Measurements from ENCODE around the gene PADI1. TPM values are rescaled to one million over a fixed set of nuclear protein-coding genes. Genes with fewer than 3 reads are reported as not detected.

The PADI1 gene
- polyA plus RNA-seq, 2 of the 4 experiments (the other 2 are of a cell fraction), result 1.4 to 2.0 TPM

GRCh38 chr1:17233675-17234320 is 28.9 kb downstream of the PADI1 start (continued):
- TF ChIP-seq BHLHE40 (IDR thresholded peaks at IDR 0.05; ENCODE audit: low read depth, low read length), result no peak
- TF ChIP-seq BCL3 (IDR thresholded peaks at IDR 0.05), result peak; percentile 22; the same call in 2 of the 3 replicates
- TF ChIP-seq, protein P1, sequence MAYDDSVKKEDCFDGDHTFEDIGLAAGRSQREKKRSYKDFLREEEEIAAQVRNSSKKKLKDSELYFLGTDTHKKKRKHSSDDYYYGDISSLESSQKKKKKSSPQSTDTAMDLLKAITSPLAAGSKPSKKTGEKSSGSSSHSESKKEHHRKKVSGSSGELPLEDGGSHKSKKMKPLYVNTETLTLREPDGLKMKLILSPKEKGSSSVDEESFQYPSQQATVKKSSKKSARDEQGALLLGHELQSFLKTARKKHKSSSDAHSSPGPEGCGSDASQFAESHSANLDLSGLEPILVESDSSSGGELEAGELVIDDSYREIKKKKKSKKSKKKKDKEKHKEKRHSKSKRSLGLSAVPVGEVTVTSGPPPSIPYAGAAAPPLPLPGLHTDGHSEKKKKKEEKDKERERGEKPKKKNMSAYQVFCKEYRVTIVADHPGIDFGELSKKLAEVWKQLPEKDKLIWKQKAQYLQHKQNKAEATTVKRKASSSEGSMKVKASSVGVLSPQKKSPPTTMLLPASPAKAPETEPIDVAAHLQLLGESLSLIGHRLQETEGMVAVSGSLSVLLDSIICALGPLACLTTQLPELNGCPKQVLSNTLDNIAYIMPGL (CRISPR knock-in tag; IDR thresholded peaks at IDR 0.05; ENCODE audit: borderline replicate concordance), result no peak
- no peak for TF ChIP-seq MAZ (IDR thresholded peaks at IDR 0.05; ENCODE audit: borderline replicate concordance, low read depth, low read length)
- no peak for TF ChIP-seq NPAS2 (CRISPR knock-in tag; IDR thresholded peaks at IDR 0.05; ENCODE audit: borderline replicate concordance)
- no peak for TF ChIP-seq ZSCAN20 (CRISPR knock-in tag; IDR thresholded peaks at IDR 0.05)
- TF ChIP-seq ATOH8 (CRISPR knock-in tag; IDR thresholded peaks at IDR 0.05; ENCODE audit: low read depth), result 0 out of 2 replicates have a peak, but pooled peaks have one; percentile 24
- TF ChIP-seq NFE2L2 (conservative IDR thresholded peaks at IDR 0.05; ENCODE audit: low read length), result no peak
- TF ChIP-seq ZFP36 (IDR thresholded peaks at IDR 0.05; ENCODE audit: borderline replicate concordance, partially characterized antibody), result no peak
- no peak for TF ChIP-seq HOXB13 (CRISPR knock-in tag; IDR thresholded peaks at IDR 0.05; ENCODE audit: low read depth)
- no peak for TF ChIP-seq NR3C1 (IDR thresholded peaks at IDR 0.05)
- no peak for TF ChIP-seq EHMT2 (IDR thresholded peaks at IDR 0.05; ENCODE audit: low read depth)
- TF ChIP-seq HOXA7 (CRISPR knock-in tag; IDR thresholded peaks at IDR 0.05), result 0 out of 2 replicates have a peak, but pooled peaks have one; percentile 22
- TF ChIP-seq SMC3 (IDR thresholded peaks at IDR 0.05), result peak; percentile 47; the same call in 2 of the 3 replicates
- TF ChIP-seq, protein P2, sequence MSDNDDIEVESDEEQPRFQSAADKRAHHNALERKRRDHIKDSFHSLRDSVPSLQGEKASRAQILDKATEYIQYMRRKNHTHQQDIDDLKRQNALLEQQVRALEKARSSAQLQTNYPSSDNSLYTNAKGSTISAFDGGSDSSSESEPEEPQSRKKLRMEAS (IDR thresholded peaks at IDR 0.05), result peak; percentile 96
- TF ChIP-seq, protein P3, sequence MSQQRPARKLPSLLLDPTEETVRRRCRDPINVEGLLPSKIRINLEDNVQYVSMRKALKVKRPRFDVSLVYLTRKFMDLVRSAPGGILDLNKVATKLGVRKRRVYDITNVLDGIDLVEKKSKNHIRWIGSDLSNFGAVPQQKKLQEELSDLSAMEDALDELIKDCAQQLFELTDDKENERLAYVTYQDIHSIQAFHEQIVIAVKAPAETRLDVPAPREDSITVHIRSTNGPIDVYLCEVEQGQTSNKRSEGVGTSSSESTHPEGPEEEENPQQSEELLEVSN (IDR thresholded peaks at IDR 0.05; ENCODE audit: borderline replicate concordance, low read depth), result peak; percentile 41; the same call in 1 of the 2 replicates
- TF ChIP-seq CBX2 (IDR thresholded peaks at IDR 0.05; ENCODE audit: borderline replicate concordance, low read depth), result no peak
- no peak for TF ChIP-seq KDM1A (IDR thresholded peaks at IDR 0.05; ENCODE audit: low read depth)
- no peak for TF ChIP-seq HDAC2 (IDR thresholded peaks at IDR 0.05)
- TF ChIP-seq MAFK (IDR thresholded peaks at IDR 0.05; ENCODE audit: partially characterized antibody), result no peak
- no peak for TF ChIP-seq HOXB5 (CRISPR knock-in tag; IDR thresholded peaks at IDR 0.05)
- TF ChIP-seq TFCP2L1 (CRISPR knock-in tag; IDR thresholded peaks at IDR 0.05), result no peak; the same call in 1 of the 2 replicates
- TF ChIP-seq JUN (IDR thresholded peaks at IDR 0.05), result peak; percentile 63 to 81; a peak in 3 of 5 replicates
- no peak for TF ChIP-seq FOSB (CRISPR knock-in tag; IDR thresholded peaks at IDR 0.05)
- TF ChIP-seq GATA3 (IDR thresholded peaks at IDR 0.05; ENCODE audit: borderline replicate concordance), result peak; percentile 97
- TF ChIP-seq TP53 (CRISPR knock-in tag; IDR thresholded peaks at IDR 0.05), result no peak
- TF ChIP-seq SREBF2 (IDR thresholded peaks at IDR 0.05), result no peak
- TF ChIP-seq CHD4 (IDR thresholded peaks at IDR 0.05; ENCODE audit: borderline replicate concordance), result no peak
- TF ChIP-seq CHD2 (IDR thresholded peaks at IDR 0.05; ENCODE audit: low read length, partially characterized antibody), result no peak
- TF ChIP-seq, protein P4, sequence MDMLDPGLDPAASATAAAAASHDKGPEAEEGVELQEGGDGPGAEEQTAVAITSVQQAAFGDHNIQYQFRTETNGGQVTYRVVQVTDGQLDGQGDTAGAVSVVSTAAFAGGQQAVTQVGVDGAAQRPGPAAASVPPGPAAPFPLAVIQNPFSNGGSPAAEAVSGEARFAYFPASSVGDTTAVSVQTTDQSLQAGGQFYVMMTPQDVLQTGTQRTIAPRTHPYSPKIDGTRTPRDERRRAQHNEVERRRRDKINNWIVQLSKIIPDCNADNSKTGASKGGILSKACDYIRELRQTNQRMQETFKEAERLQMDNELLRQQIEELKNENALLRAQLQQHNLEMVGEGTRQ (IDR thresholded peaks at IDR 0.05), result peak; percentile 41; the same call in 1 of the 2 replicates
- no peak for TF ChIP-seq POLR2A (IDR thresholded peaks at IDR 0.05; ENCODE audit: low read length)
- no peak; the same call in 1 of the 2 replicates for TF ChIP-seq FOXS1 (CRISPR knock-in tag; IDR thresholded peaks at IDR 0.05)
- no peak for TF ChIP-seq HEYL (CRISPR knock-in tag; IDR thresholded peaks at IDR 0.05)
